ENCODE data around the gene SNX30. TPM values are rescaled to one million over a fixed set of nuclear protein-coding genes. Genes with fewer than 3 reads are reported as not detected.

Gene SNX30
- polyA plus RNA-seq, 1 of the 3 experiments (the other 2 are of a cell fraction), result 2.7 TPM

GRCh38 chr9:112782218-112782617, 31.7 kb downstream of the SNX30 start (continued):
- TF ChIP-seq, protein P1, sequence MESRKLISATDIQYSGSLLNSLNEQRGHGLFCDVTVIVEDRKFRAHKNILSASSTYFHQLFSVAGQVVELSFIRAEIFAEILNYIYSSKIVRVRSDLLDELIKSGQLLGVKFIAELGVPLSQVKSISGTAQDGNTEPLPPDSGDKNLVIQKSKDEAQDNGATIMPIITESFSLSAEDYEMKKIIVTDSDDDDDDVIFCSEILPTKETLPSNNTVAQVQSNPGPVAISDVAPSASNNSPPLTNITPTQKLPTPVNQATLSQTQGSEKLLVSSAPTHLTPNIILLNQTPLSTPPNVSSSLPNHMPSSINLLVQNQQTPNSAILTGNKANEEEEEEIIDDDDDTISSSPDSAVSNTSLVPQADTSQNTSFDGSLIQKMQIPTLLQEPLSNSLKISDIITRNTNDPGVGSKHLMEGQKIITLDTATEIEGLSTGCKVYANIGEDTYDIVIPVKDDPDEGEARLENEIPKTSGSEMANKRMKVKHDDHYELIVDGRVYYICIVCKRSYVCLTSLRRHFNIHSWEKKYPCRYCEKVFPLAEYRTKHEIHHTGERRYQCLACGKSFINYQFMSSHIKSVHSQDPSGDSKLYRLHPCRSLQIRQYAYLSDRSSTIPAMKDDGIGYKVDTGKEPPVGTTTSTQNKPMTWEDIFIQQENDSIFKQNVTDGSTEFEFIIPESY (IDR thresholded peaks at IDR 0.05; ENCODE audit: borderline replicate concordance, low read depth), result no peak
- TF ChIP-seq GATA2 (CRISPR knock-in tag; IDR thresholded peaks at IDR 0.05) (no peak), RFX5 (IDR thresholded peaks at IDR 0.05; ENCODE audit: low read length) (no peak)
- TF ChIP-seq, protein P2, sequence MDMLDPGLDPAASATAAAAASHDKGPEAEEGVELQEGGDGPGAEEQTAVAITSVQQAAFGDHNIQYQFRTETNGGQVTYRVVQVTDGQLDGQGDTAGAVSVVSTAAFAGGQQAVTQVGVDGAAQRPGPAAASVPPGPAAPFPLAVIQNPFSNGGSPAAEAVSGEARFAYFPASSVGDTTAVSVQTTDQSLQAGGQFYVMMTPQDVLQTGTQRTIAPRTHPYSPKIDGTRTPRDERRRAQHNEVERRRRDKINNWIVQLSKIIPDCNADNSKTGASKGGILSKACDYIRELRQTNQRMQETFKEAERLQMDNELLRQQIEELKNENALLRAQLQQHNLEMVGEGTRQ (IDR thresholded peaks at IDR 0.05; ENCODE audit: borderline replicate concordance, low read depth, low read length), result no peak

GRCh38 chr9:112783551-112783954, 33.0 kb downstream of the SNX30 start:
- Histone ChIP-seq H3K36me3 (replicated peaks in 1 of 2; ENCODE audit: control insufficient read depth in 1 of 2, insufficient read depth in 2 of 2, low read length in 1 of 2) (no peaks in the 10 kb centered on the region), H3K9me3 (no peaks in the 10 kb centered on the region), H3K27me3 (ENCODE audit: insufficient read depth) (no peaks in the 10 kb centered on the region), H2AFZ (ENCODE audit: low read depth) (no peak overlapping the region), H3K79me2 (ENCODE audit: insufficient read depth) (peaks cover 8% of the 10 kb centered on the region; the same call in 1 of the 2 replicates), H3K4me2 (no peak overlapping the region), H3K27ac (ENCODE audit: low read depth in 2 of 2, low read length in 1 of 2) (no peak overlapping the region), H3K4me3 (ENCODE audit: low read depth in 2 of 2, low read length in 1 of 2) (no peak overlapping the region), H3K9me2 (no peaks in the 10 kb centered on the region), H3F3A (replicated peaks; ENCODE audit: insufficient read depth) (no peaks in the 10 kb centered on the region), H3K4me1 (ENCODE audit: control insufficient read depth in 1 of 2, insufficient read depth in 2 of 2, low read depth in 1 of 2, low read length in 1 of 2) (no peaks in the 10 kb centered on the region), H4K20me1 (ENCODE audit: insufficient read depth) (no peaks in the 10 kb centered on the region), H3K9ac (no peak overlapping the region)
- DNase-seq, result no peak
- ChIA-PET POLR2A (no interaction called here), CTCF (interaction anchor here (1.8 kb wide), 2 partner anchors 10 to 36 kb away, joined by 4 to 5 read pairs; no protein-coding TSS in a partner anchor)
- TF ChIP-seq MXI1 (IDR thresholded peaks at IDR 0.05; ENCODE audit: low read depth, low read length) (no peak), REST (IDR thresholded peaks at IDR 0.05; ENCODE audit: low read depth, low read length) (no peak), RAD21 (IDR thresholded peaks at IDR 0.05; ENCODE audit: low read length) (no peak), RFX5 (IDR thresholded peaks at IDR 0.05; ENCODE audit: low read length) (no peak), ELF1 (IDR thresholded peaks at IDR 0.05) (no peak), CHD2 (IDR thresholded peaks at IDR 0.05; ENCODE audit: low read length, partially characterized antibody) (no peak), RCOR1 (IDR thresholded peaks at IDR 0.05; ENCODE audit: low read length) (no peak), PBX3 (IDR thresholded peaks at IDR 0.05) (no peak), MEF2A (IDR thresholded peaks at IDR 0.05; ENCODE audit: borderline replicate concordance, low read depth) (no peak), TAF1 (IDR thresholded peaks at IDR 0.05; ENCODE audit: borderline replicate concordance, low read depth, low read length) (no peak), POLR2AphosphoS5 (IDR thresholded peaks at IDR 0.05; ENCODE audit: low read depth, low read length) (no peak)
- WGBS (ENCODE audit: low lambda C conversion rate), result 69% methylated on average over 4 of the region's 4 CpGs

Data from SK-N-SH (cell line).